ENCODE data around the gene SLC39A5. TPM values are rescaled to one million over a fixed set of nuclear protein-coding genes. Genes with fewer than 3 reads are reported as not detected.
A peak's percentile ranks its signal among the peaks of the same experiment; 100 is the strongest.

SLC39A5 gene
- total RNA-seq, 1 donor from 2014 or later: 0.54 TPM

GRCh38 chr12:56229082-56229481, 769 bp upstream of the SLC39A5 start:
- H3K4me1 Mint-ChIP-seq: peaks cover 17% of the 10 kb centered on the region

GRCh38 chr12:56230432-56231183, 757 bp downstream of the SLC39A5 start:
- Histone ChIP-seq H3F3A (ENCODE audit: low read depth) (no peaks in the 10 kb centered on the region), H3K4me3 (no peak overlapping the region), H3K27ac (no peak overlapping the region), H3K9me3 (ENCODE audit: low read depth) (no peaks in the 10 kb centered on the region), H3K9ac (no peak overlapping the region), H3K27me3 (no peaks in the 10 kb centered on the region), H3K36me3 (no peaks in the 10 kb centered on the region), H3K4me1 (no peaks in the 10 kb centered on the region), H2AFZ (replicated peaks) (no peak overlapping the region), H4K20me1 (ENCODE audit: low read depth) (no peaks in the 10 kb centered on the region), H3K79me2 (ENCODE audit: low read depth) (no peaks in the 10 kb centered on the region), H3K4me2 (no peak overlapping the region)
- Mint-ChIP-seq H3K27ac (no peak overlapping the region), H3K4me1 (peaks cover 6% of the 10 kb centered on the region), H3K27me3 (ENCODE audit: insufficient read depth, low read depth) (peaks cover 9% of the 10 kb centered on the region), H3K36me3 (peaks cover 4% of the 10 kb centered on the region), H3K4me3 (peak overlapping the region; percentile 46), H3K9me3 (no peaks in the 10 kb centered on the region)
- TF ChIP-seq CTCF (IDR thresholded peaks at IDR 0.05) (no peak), EZH2 (IDR thresholded peaks at IDR 0.05) (no peak), EZH2phosphoT487 (IDR thresholded peaks at IDR 0.05) (no peak)
- DNase-seq (ENCODE audit: low spot score): peak; percentile 13

More at GRCh38 chr12:56229082-56229481, 769 bp upstream of the SLC39A5 start:
- no peak overlapping the region for H3K4me3 ChIP-seq
- H3K9me3 Mint-ChIP-seq: no peaks in the 10 kb centered on the region
- H3K27me3 Mint-ChIP-seq (ENCODE audit: insufficient read depth, low read depth): peaks cover 4% of the 10 kb centered on the region
- H3K4me2 ChIP-seq: no peak overlapping the region
- no peak overlapping the region for H2AFZ ChIP-seq (replicated peaks)
- H3K27me3 ChIP-seq: no peaks in the 10 kb centered on the region
- H4K20me1 ChIP-seq (ENCODE audit: low read depth): no peaks in the 10 kb centered on the region
- H3K36me3 Mint-ChIP-seq: peaks cover 4% of the 10 kb centered on the region
- no peak overlapping the region for H3K4me3 Mint-ChIP-seq
- no peaks in the 10 kb centered on the region for H3K36me3 ChIP-seq
- no peaks in the 10 kb centered on the region for H3K9me3 ChIP-seq (ENCODE audit: low read depth)
- no peak for DNase-seq (ENCODE audit: low spot score)
- TF ChIP-seq EZH2phosphoT487 (IDR thresholded peaks at IDR 0.05) (no peak), EZH2 (IDR thresholded peaks at IDR 0.05) (no peak), CTCF (IDR thresholded peaks at IDR 0.05) (no peak)
- H3K27ac Mint-ChIP-seq: no peak overlapping the region
- H3K9ac ChIP-seq: no peak overlapping the region
- peaks cover 9% of the 10 kb centered on the region for H3K4me1 ChIP-seq
- H3K79me2 ChIP-seq (ENCODE audit: low read depth): peaks cover 12% of the 10 kb centered on the region
- H3F3A ChIP-seq (ENCODE audit: low read depth): no peaks in the 10 kb centered on the region
- H3K27ac ChIP-seq: no peak overlapping the region

GRCh38 chr12:56231184-56231582, 1.3 kb downstream of the SLC39A5 start:
- Histone ChIP-seq H4K20me1 (ENCODE audit: low read depth) (no peaks in the 10 kb centered on the region), H3F3A (ENCODE audit: low read depth) (no peaks in the 10 kb centered on the region), H3K9ac (no peak overlapping the region), H3K27me3 (no peaks in the 10 kb centered on the region), H3K79me2 (ENCODE audit: low read depth) (no peaks in the 10 kb centered on the region), H3K36me3 (no peaks in the 10 kb centered on the region), H3K9me3 (ENCODE audit: low read depth) (no peaks in the 10 kb centered on the region), H3K27ac (no peak overlapping the region), H2AFZ (replicated peaks) (no peak overlapping the region), H3K4me3 (no peak overlapping the region), H3K4me1 (no peaks in the 10 kb centered on the region), H3K4me2 (no peak overlapping the region)
- peaks cover 10% of the 10 kb centered on the region for H3K27me3 Mint-ChIP-seq (ENCODE audit: insufficient read depth, low read depth)
- H3K9me3 Mint-ChIP-seq: no peaks in the 10 kb centered on the region
- H3K27ac Mint-ChIP-seq: peak overlapping the region; percentile 57
- H3K4me3 Mint-ChIP-seq: no peak overlapping the region
- peaks cover 2% of the 10 kb centered on the region for H3K36me3 Mint-ChIP-seq
- peaks cover 6% of the 10 kb centered on the region for H3K4me1 Mint-ChIP-seq
- DNase-seq (ENCODE audit: low spot score): no peak
- TF ChIP-seq EZH2phosphoT487 (IDR thresholded peaks at IDR 0.05): no peak
- no peak for TF ChIP-seq EZH2 (IDR thresholded peaks at IDR 0.05)
- no peak for TF ChIP-seq CTCF (IDR thresholded peaks at IDR 0.05)

Data from neural progenitor cell (in vitro differentiated cells).